Kidney epithelial cell (primary cell): ENCODE results near the gene DCTN2. TPM values are rescaled to one million over a fixed set of nuclear protein-coding genes. Genes with fewer than 3 reads are reported as not detected.
A peak's percentile ranks its signal among the peaks of the same experiment; 100 is the strongest.
"Not testable (repeated sequence)": the region's sequence is repeated elsewhere in the genome, so short reads cannot be mapped to it uniquely, and the experiment has no call there.

Experiments used
- DNase-seq: peaks from one replicate; pipeline ENCODE4 v3.0.0-alpha.2; 2010; ENCODE audit warnings: low read depth
- H3K27me3 ChIP-seq: 2 replicates; pipeline ENCODE4 v1.6.0; 2011; ENCODE audit warnings: low read length; ENCODE audit not compliant: control insufficient read depth, insufficient read depth
- H3K36me3 ChIP-seq: 2 replicates; pipeline ENCODE4 v1.5.1; 2011; ENCODE audit warnings: low read length; ENCODE audit not compliant: control insufficient read depth, insufficient read depth
- H3K4me3 ChIP-seq: 2 replicates; pipeline ENCODE4 v1.5.1; 2011; ENCODE audit warnings: low read depth, mild to moderate bottlenecking, control low read depth, low read length
- CTCF ChIP-seq: IDR thresholded peaks from 2 replicates; pipeline ENCODE4 v1.5.1; 2011; ENCODE audit warnings: mild to moderate bottlenecking, moderate library complexity, low read length, control low read depth, inconsistent platforms; ENCODE audit not compliant: insufficient read depth, poor library complexity, severe bottlenecking
- total RNA-seq: library from RNA; depleted of rRNA; stranded (reverse); fragments of >200 nt; gene quantifications from 2 replicates; pipeline ENCODE4 v1.2.3, GENCODE V29; 2015

The DCTN2 gene
- total RNA-seq, 1 donor from 2014 or later, result 154 TPM

DNA sequence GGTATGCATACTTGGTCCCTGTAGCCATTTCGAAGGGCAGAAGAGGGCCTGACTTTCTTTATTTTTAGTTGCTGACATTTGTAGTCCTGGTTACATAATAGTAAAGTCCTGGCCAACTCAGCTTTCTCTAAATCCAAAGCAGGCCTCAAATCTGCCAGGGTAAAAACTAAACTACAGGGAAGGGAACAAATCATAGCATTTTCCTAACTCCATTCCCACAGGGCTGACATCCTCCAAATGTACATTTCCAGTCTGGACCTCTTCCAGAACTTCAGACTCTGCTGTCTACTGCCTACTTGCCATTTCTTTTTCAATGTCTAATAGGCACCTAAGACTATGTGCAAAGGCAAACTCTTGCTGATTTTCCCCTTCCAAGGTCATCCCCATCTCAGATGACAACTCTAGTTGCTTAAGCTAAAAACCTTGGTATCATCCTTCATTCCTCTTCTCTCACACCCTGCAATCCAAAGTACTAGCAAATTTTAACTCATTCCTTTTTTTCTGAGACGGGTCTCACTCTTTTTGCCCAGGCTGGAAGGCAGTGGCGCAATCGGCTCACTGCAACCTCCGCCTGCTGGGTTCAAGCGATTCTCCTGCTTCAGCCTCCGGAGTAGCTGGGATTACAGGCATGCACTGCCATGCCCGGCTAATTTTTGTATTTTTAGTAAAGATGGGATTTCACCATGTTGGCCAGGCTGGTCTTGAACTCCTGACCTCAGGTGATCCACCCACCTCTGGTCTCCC is 28.6 kb downstream of the DCTN2 start:
- peaks cover 2% of the 10 kb centered on the region for H3K36me3 ChIP-seq
- no peaks in the 10 kb centered on the region for H3K27me3 ChIP-seq
- H3K4me3 ChIP-seq, result peak overlapping the region; percentile 90
- DNase-seq, result no peak
- TF ChIP-seq CTCF, result no peak

DNA sequence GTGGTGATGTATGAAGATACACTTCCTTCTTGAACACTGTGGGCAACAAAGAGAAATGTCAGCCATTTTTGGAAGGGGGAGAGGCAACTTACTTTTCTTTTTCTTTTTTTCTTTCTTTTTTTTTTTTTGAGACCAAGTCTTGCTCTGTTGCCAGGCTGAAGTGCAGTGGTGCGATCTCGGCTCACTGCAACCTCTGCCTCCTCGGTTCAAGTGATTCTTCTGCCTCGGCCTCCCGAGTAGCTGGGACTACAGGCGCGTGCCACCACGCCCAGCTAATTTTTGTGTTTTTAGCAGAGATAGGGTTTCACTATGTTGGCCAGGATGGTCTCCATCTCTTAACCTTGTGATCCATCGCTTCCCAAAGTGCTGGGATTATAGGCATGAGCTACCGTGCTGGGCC is 29.3 kb downstream of the DCTN2 start:
- not testable (repeated sequence) for H3K36me3 ChIP-seq, H3K27me3 ChIP-seq, DNase-seq, H3K4me3 ChIP-seq

DNA sequence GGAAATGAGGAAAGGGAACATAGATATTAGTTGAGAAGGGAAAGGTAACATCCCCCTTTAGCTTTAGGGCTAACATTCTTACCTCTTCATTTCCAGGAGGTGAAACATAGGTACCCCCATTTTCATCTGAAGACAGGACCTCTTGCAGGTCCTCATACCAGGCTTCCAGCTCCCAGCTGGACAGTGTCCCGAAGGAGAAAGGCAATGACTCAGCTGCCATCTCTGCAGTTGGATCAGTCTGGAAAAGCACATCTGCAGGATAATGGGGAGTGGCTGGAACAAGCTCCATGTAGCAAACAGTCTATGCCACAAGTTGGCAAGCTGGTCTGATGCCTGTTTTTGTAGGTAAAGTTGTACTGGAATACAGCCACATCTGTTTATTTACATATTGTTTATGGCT is 29.8 kb downstream of the DCTN2 start:
- no peak for TF ChIP-seq CTCF
- H3K4me3 ChIP-seq, result no peak overlapping the region
- no peaks in the 10 kb centered on the region for H3K27me3 ChIP-seq
- peaks cover 2% of the 10 kb centered on the region for H3K36me3 ChIP-seq
- no peak for DNase-seq

- peaks cover 3% of the 10 kb centered on the region for H3K36me3 ChIP-seq
- DNase-seq, result no peak
- no peak overlapping the region for H3K4me3 ChIP-seq
- no peak for TF ChIP-seq CTCF
- no peaks in the 10 kb centered on the region for H3K27me3 ChIP-seq
Measured at GRCh38 chr12:57516617-57517153, 30.3 kb downstream of the DCTN2 start.

DNA sequence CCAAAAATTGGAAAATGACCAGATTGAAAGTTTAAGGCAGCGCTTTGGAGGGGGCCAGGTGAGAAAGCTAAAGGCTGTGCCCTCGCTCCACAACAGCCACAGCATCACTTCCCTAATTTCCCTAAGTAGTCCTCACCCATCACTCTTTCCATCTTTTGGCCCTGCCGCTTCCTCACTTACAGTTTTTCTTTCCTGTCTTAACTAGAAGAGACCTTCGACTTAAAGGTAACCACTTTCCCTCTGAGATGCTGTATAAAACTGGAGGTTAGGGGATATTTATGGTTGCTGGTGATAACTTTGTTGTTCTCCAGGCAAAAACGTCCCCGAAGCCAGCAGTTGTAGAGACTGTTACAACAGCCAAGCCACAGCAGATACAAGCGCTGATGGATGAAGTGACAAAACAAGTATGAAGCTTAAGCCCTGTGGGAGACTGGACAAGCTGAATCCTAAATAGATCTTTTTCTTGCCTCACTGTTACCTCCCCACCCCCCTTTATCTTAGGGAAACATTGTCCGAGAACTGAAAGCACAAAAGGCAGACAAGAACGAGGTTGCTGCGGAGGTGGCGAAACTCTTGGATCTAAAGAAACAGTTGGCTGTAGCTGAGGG is 31.0 kb downstream of the DCTN2 start:
- H3K27me3 ChIP-seq, result no peaks in the 10 kb centered on the region
- peaks cover 3% of the 10 kb centered on the region for H3K36me3 ChIP-seq
- H3K4me3 ChIP-seq, result no peak overlapping the region
- TF ChIP-seq CTCF, result no peak
- DNase-seq, result no peak

- no peaks in the 10 kb centered on the region for H3K27me3 ChIP-seq
- no peak for TF ChIP-seq CTCF
- H3K4me3 ChIP-seq, result no peak overlapping the region
- no peak for DNase-seq
- peaks cover 3% of the 10 kb centered on the region for H3K36me3 ChIP-seq
Measured at GRCh38 chr12:57515408-57515933, 31.5 kb downstream of the DCTN2 start.
